Measurements from ENCODE around the gene SLC16A13. TPM values are rescaled to one million over a fixed set of nuclear protein-coding genes. Genes with fewer than 3 reads are reported as not detected.

SLC16A13 gene
- total RNA-seq, result 0.59 and 1.2 TPM in 2 replicates

GRCh38 chr17:7035591-7036368 is at the start of gene SLC16A13:
TSS of gene SLC16A13 (plus strand) at chr17:7036015. CDS start at chr17:7036383, 368 bp downstream.

DNA sequence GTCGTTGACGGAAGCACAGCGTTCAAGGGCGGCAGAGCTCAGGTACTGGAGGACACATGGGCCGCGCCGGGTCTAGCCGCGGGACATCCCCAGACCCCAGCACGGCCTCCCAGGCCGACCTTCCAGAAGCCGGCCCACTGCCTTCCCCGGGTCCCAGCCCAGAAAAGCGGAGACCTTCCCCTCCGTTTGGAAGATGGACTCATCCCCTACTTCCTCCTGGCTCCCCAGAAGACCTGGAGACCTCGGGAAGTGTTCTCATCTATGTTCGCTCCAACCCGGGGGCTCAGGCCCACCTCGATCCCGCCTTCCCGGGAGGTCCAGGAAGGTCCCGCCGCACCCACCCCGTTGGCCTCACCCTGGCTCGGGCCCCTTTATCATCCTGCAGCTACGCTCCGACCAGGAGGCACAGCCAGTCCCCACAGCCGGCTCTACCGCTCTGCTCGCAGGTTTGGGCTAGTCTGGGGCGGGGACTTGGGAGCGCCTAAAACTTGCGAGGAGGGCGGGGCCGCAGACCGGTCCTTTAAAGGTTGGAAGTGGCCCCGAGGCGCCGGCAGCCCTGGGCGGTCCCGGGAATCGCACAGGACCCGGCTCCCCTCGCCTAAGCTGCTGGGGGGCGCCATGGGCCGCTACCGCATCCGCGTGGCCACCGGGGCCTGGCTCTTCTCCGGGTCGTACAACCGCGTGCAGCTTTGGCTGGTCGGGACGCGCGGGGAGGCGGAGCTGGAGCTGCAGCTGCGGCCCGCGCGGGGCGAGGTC is 40.1 kb upstream of the SLC16A13 start, which contains the start of gene ALOX12:
TSS of gene ALOX12 (plus strand) at position 550 of the 756 bp plus-strand sequence. CDS start at position 619, 69 bp downstream.

GRCh38 chr17:7022781-7023571 is 12.8 kb upstream of the SLC16A13 start, which contains the start of gene BCL6B:
TSS of gene BCL6B (plus strand) at chr17:7023050. CDS start at chr17:7023672, 622 bp downstream.

GRCh38 chr17:7043497-7044198 is 7.8 kb downstream of the SLC16A13 start, which contains the start of gene SLC16A11:
TSS of gene SLC16A11 (minus strand) at chr17:7044092. CDS start at chr17:7043513, 579 bp downstream.

GRCh38 chr17:7079581-7080455 is 44.0 kb downstream of the SLC16A13 start, which contains the start of gene CLEC10A:
TSS of gene CLEC10A (minus strand) at chr17:7080251. CDS start at chr17:7078812, 1,439 bp downstream.

Other genes with a start within 250 kb of the SLC16A13 start
- gene TEKT1, start 204.3 kb upstream of the SLC16A13 start, total RNA-seq, result not detected in 2 replicates
- not detected in 2 replicates for gene ALOX12, start 40.0 kb upstream of the SLC16A13 start, total RNA-seq
- gene RNASEK, start 23.4 kb upstream of the SLC16A13 start, total RNA-seq, result 32.4 and 46.7 TPM in 2 replicates
- under 0.01 TPM in 1 of 2 replicates, not detected in the other for gene BCL6B, start 13.0 kb upstream of the SLC16A13 start, total RNA-seq
- gene SLC16A11, start 8.1 kb downstream of the SLC16A13 start, total RNA-seq, result 0.30 TPM in 1 of 2 replicates, not detected in the other
- not detected in 2 replicates for gene CLEC10A, start 44.2 kb downstream of the SLC16A13 start, total RNA-seq
- gene ASGR2, start 78.8 kb downstream of the SLC16A13 start, total RNA-seq, result not detected in 2 replicates
- 1.1 and 1.2 TPM in 2 replicates for gene ASGR1, start 143.4 kb downstream of the SLC16A13 start, total RNA-seq
- gene DLG4, start 183.8 kb downstream of the SLC16A13 start, total RNA-seq, result 28.8 and 39.5 TPM in 2 replicates
- gene ACADVL, start 183.9 kb downstream of the SLC16A13 start, total RNA-seq, result 209 and 256 TPM in 2 replicates
- 60.4 and 61.2 TPM in 2 replicates for gene DVL2, start 198.5 kb downstream of the SLC16A13 start, total RNA-seq
- gene PHF23, start 203.4 kb downstream of the SLC16A13 start, total RNA-seq, result 33.0 and 41.3 TPM in 2 replicates
- gene GABARAP, start 206.4 kb downstream of the SLC16A13 start, total RNA-seq, result 153 and 179 TPM in 2 replicates
- gene CTDNEP1, start 215.7 kb downstream of the SLC16A13 start, total RNA-seq, result 32.1 and 51.9 TPM in 2 replicates
- 23.2 and 30.9 TPM in 2 replicates for gene ELP5, start 216.2 kb downstream of the SLC16A13 start, total RNA-seq
- 0.60 TPM in 1 of 2 replicates, not detected in the other for gene CLDN7, start 226.5 kb downstream of the SLC16A13 start, total RNA-seq
- not detected in 2 replicates for gene SLC2A4, start 245.7 kb downstream of the SLC16A13 start, total RNA-seq